Peyer's patch (tissue), 4 donors: ENCODE measurements around the gene AP1S1.

Experiments used
- CTCF ChIP-seq, 6 experiments: fragments of 450-650 bp in 4 of 6; fragments of 200-600 bp in 2 of 6; sonication (generic) in 1 of 6; IDR thresholded peaks; one replicate each; pipeline ENCODE4 v1.5.1; 2017 to 2019; ENCODE audit warnings: antibody characterized with exemption in 6 of 6, mild to moderate bottlenecking in 3 of 6, moderate library complexity in 1 of 6
- POLR2A ChIP-seq, 2 donors: fragments of 450-650 bp; IDR thresholded peaks; one replicate each; pipeline ENCODE4 v1.5.1; 2017; ENCODE audit warnings: antibody characterized with exemption in 2 of 2, mild to moderate bottlenecking in 2 of 2, moderate library complexity in 2 of 2

GRCh38 chr7:101207459-101207858 lies 53.2 kb downstream of the AP1S1 start:
- TF ChIP-seq POLR2A (IDR thresholded peaks at IDR 0.05): no peak
- TF ChIP-seq CTCF (IDR thresholded peaks at IDR 0.05): no peak
